Osteoblast (primary cell): ENCODE results near the gene ARPC5. TPM values are rescaled to one million over a fixed set of nuclear protein-coding genes. Genes with fewer than 3 reads are reported as not detected.

Experiments used
- DNase-seq: peaks from one replicate; pipeline ENCODE4 v3.0.0; 2011; ENCODE audit warnings: low spot score, mixed read lengths; ENCODE audit not compliant: insufficient read length; ENCODE audit errors: missing footprints
- H2AFZ ChIP-seq: 2 replicates; pipeline ENCODE4 v1.6.0; 2011; ENCODE audit warnings: mild to moderate bottlenecking, low read length
- H3K27ac ChIP-seq: 2 replicates; pipeline ENCODE4 v1.5.1; 2011; ENCODE audit warnings: mild to moderate bottlenecking, low read depth, low read length, moderate library complexity
- H3K27me3 ChIP-seq: 2 replicates; pipeline ENCODE4 v1.6.0; 2012; ENCODE audit warnings: mild to moderate bottlenecking, control low read depth, inconsistent platforms, low read length, moderate library complexity; ENCODE audit not compliant: insufficient read depth
- H3K36me3 ChIP-seq: 2 replicates; pipeline ENCODE4 v1.5.1; 2011; ENCODE audit warnings: mild to moderate bottlenecking, low read length, control low read depth, moderate library complexity; ENCODE audit not compliant: insufficient read depth
- H3K4me1 ChIP-seq: 2 replicates; pipeline ENCODE4 v1.5.1; 2011; ENCODE audit warnings: mild to moderate bottlenecking, low read length, control low read depth, moderate library complexity; ENCODE audit not compliant: insufficient read depth
- H3K4me2 ChIP-seq: 2 replicates; pipeline ENCODE4 v1.6.0; 2011; ENCODE audit warnings: mild to moderate bottlenecking, low read length; ENCODE audit not compliant: insufficient read depth
- H3K4me3 ChIP-seq: fragments of 200-600 bp; sonication (generic); 3 replicates; pipeline ENCODE4 v1.5.1; 2012; ENCODE audit warnings: mild to moderate bottlenecking, low read length, inconsistent platforms; ENCODE audit not compliant: insufficient read depth
- H3K79me2 ChIP-seq: 2 replicates; pipeline ENCODE4 v1.6.0; 2012; ENCODE audit warnings: mild to moderate bottlenecking, low read length, control low read depth, inconsistent platforms; ENCODE audit not compliant: insufficient read depth
- H3K9me3 ChIP-seq: 2 replicates; pipeline ENCODE4 v1.5.1; 2011; ENCODE audit warnings: low read depth, low read length, control low read depth
- H4K20me1 ChIP-seq: 2 replicates; pipeline ENCODE4 v1.6.0; 2012; ENCODE audit warnings: mild to moderate bottlenecking, low read length, control low read depth; ENCODE audit not compliant: insufficient read depth
- CTCF ChIP-seq: IDR thresholded peaks from 2 replicates; pipeline ENCODE4 v1.5.1; 2011; ENCODE audit warnings: mild to moderate bottlenecking, low read depth, low read length, moderate library complexity; ENCODE audit errors: extremely low read depth
- total RNA-seq: library from RNA; depleted of rRNA; stranded (reverse); fragments of >200 nt; gene quantifications from 2 replicates; pipeline ENCODE4 v1.2.3, GENCODE V29; 2012

The ARPC5 gene
- total RNA-seq, 1 donor, result 157 TPM

GRCh38 chr1:183602510-183602909, 33.1 kb downstream of the ARPC5 start:
- H3K9me3 ChIP-seq, result no peaks in the 10 kb centered on the region
- no peak overlapping the region for H2AFZ ChIP-seq
- H3K4me1 ChIP-seq, result peaks cover 20% of the 10 kb centered on the region
- H3K36me3 ChIP-seq, result no peaks in the 10 kb centered on the region
- DNase-seq, result no peak
- no peaks in the 10 kb centered on the region for H3K79me2 ChIP-seq
- H3K4me3 ChIP-seq, result no peak overlapping the region
- H4K20me1 ChIP-seq, result no peaks in the 10 kb centered on the region
- no peaks in the 10 kb centered on the region for H3K27me3 ChIP-seq
- no peak overlapping the region for H3K27ac ChIP-seq
- TF ChIP-seq CTCF, result no peak
- H3K4me2 ChIP-seq, result no peak overlapping the region

GRCh38 chr1:183600634-183601033, 34.9 kb downstream of the ARPC5 start:
- H3K27ac ChIP-seq, result peak overlapping the region; percentile 43
- H3K36me3 ChIP-seq, result no peaks in the 10 kb centered on the region
- no peaks in the 10 kb centered on the region for H4K20me1 ChIP-seq
- TF ChIP-seq CTCF, result no peak
- no peaks in the 10 kb centered on the region for H3K79me2 ChIP-seq
- H2AFZ ChIP-seq, result peak overlapping the region; percentile 4
- H3K4me1 ChIP-seq, result peaks cover 20% of the 10 kb centered on the region
- no peak overlapping the region for H3K4me2 ChIP-seq
- H3K9me3 ChIP-seq, result no peaks in the 10 kb centered on the region
- H3K27me3 ChIP-seq, result no peaks in the 10 kb centered on the region
- DNase-seq, result no peak
- no peak overlapping the region for H3K4me3 ChIP-seq

- Histone ChIP-seq H3K9me3 (no peaks in the 10 kb centered on the region), H3K36me3 (no peaks in the 10 kb centered on the region), H3K4me2 (no peak overlapping the region), H3K4me1 (peaks cover 20% of the 10 kb centered on the region), H4K20me1 (no peaks in the 10 kb centered on the region), H3K4me3 (no peak overlapping the region), H2AFZ (no peak overlapping the region), H3K27ac (peak overlapping the region; percentile 43), H3K27me3 (no peaks in the 10 kb centered on the region), H3K79me2 (no peaks in the 10 kb centered on the region)
- peak; percentile 58 for DNase-seq
- TF ChIP-seq CTCF, result no peak
Observed at GRCh38 chr1:183600136-183600535, 35.4 kb downstream of the ARPC5 start.

GRCh38 chr1:183598386-183598785, 37.2 kb downstream of the ARPC5 start:
- H3K27me3 ChIP-seq, result no peaks in the 10 kb centered on the region
- no peak for TF ChIP-seq CTCF
- no peaks in the 10 kb centered on the region for H3K79me2 ChIP-seq
- no peaks in the 10 kb centered on the region for H3K36me3 ChIP-seq
- no peak overlapping the region for H3K27ac ChIP-seq
- no peak overlapping the region for H2AFZ ChIP-seq
- no peaks in the 10 kb centered on the region for H3K9me3 ChIP-seq
- DNase-seq, result no peak
- no peak overlapping the region for H3K4me2 ChIP-seq
- H4K20me1 ChIP-seq, result no peaks in the 10 kb centered on the region
- H3K4me3 ChIP-seq, result no peak overlapping the region
- peaks cover 11% of the 10 kb centered on the region for H3K4me1 ChIP-seq
